ENCODE measurements around the gene ERGIC2.

GRCh38 chr12:29337325-29337724 is 43.6 kb downstream of the ERGIC2 start:
- TF ChIP-seq CTCF (IDR thresholded peaks at IDR 0.05) (no peak), POLR2AphosphoS5 (IDR thresholded peaks at IDR 0.05) (no peak), POLR2A (IDR thresholded peaks at IDR 0.05) (no peak)
